Coronary artery (tissue), 2 donors: ENCODE measurements around the gene FAM180B.
"Not testable (repeated sequence)": the region's sequence is repeated elsewhere in the genome, so short reads cannot be mapped to it uniquely, and the experiment has no call there.

ENCODE experiments used
- DNase-seq: peaks from one replicate; pipeline ENCODE4 v3.0.0-alpha.2; 2017; ENCODE audit warnings: low spot score
- H3K27ac ChIP-seq, 2 donors: fragments of 200-600 bp; sonication (generic); one replicate each; pipeline ENCODE4 v1.5.1; 2016 to 2019
- H3K4me3 ChIP-seq: fragments of 200-600 bp; sonication (generic); 2 replicates; pipeline ENCODE4 v1.5.1; 2016; ENCODE audit warnings: mild to moderate bottlenecking, moderate library complexity
- TF ChIP-seq, protein P1 (sequence below): fragments of 200-600 bp; sonication (generic); IDR thresholded peaks from one replicate; pipeline ENCODE4 v1.5.1; 2019; ENCODE audit warnings: antibody characterized with exemption

FAM180B gene

DNA sequence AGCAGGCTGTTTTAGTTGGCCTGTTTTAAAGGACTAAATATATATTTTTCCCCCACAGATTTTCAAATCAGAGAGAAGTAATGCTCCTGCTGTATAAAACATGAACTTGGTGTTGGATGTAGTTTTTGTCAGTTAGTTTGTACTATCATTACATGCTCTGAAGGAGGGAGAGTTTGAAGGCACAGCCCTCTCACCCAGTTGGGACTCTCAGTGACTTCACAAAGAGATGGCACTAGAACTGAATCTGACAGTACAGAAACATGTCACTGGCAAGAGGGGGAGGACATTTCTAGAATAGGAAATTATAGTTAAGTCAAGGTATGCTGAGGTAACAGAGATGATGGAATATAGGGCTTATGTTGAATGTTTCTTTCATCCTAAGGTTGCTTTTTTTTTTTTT, 28.8 kb downstream of the FAM180B start:
- Histone ChIP-seq H3K4me3 (no peak overlapping the region), H3K27ac (no peak overlapping the region)
- TF ChIP-seq, protein P1, sequence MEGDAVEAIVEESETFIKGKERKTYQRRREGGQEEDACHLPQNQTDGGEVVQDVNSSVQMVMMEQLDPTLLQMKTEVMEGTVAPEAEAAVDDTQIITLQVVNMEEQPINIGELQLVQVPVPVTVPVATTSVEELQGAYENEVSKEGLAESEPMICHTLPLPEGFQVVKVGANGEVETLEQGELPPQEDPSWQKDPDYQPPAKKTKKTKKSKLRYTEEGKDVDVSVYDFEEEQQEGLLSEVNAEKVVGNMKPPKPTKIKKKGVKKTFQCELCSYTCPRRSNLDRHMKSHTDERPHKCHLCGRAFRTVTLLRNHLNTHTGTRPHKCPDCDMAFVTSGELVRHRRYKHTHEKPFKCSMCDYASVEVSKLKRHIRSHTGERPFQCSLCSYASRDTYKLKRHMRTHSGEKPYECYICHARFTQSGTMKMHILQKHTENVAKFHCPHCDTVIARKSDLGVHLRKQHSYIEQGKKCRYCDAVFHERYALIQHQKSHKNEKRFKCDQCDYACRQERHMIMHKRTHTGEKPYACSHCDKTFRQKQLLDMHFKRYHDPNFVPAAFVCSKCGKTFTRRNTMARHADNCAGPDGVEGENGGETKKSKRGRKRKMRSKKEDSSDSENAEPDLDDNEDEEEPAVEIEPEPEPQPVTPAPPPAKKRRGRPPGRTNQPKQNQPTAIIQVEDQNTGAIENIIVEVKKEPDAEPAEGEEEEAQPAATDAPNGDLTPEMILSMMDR = no peak
- no peak for DNase-seq

DNA sequence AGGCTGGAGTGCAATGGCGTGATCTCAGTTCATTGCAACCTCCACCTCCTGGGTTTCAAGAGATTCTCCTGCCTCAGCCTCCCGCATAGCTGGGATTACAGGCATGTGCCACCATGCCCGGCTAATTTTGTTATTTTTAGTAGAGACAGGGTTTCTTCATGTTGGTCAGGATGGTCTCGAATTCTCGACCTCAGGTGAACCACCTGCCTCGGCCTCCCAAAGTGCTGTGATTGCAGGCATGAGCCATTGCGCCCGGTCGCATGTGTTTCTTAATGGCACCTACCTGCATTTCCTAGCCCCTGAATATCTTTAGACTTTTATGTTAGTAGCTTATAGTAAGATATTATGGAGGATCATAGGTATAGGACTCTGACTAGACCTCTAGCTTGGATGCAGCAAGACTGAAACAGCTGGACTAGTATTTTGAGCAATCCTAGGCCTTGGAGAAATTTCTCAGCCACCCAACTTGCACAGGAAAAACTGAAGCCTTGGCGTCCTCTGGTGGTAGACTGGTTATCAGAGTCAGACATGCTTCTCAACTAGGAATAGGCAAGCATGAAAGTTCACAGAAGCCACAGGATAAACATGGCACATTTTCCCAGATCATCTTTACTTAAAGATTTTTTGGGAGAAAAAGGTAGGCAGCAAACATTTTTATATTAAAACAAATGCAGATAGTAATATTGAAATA, 30.4 kb downstream of the FAM180B start:
- Histone ChIP-seq H3K27ac (no peak overlapping the region), H3K4me3 (no peak overlapping the region)
- DNase-seq = no peak
- TF ChIP-seq, protein P1 = peak; percentile 35

DNA sequence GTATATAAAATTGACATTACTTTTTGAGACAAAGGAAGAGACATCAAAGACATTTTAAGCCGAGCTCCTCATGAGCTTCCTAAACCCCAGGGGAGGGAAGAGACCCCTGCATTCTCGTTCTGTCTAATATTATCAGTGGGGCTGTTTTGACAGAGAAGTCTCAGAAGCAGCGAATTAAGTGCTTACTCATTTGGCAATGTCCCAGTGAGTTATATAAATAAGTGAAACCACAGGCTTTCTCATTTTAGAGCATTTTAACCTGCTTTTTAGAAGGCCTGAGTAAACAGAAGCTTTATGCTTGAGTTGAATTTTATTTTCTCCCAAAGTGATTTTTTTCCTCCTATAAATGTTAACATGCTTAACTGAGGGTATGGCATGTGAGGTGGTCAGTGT, 30.9 kb downstream of the FAM180B start:
- DNase-seq = no peak
- Histone ChIP-seq H3K27ac (no peak overlapping the region), H3K4me3 (no peak overlapping the region)
- TF ChIP-seq, protein P1 = no peak

DNA sequence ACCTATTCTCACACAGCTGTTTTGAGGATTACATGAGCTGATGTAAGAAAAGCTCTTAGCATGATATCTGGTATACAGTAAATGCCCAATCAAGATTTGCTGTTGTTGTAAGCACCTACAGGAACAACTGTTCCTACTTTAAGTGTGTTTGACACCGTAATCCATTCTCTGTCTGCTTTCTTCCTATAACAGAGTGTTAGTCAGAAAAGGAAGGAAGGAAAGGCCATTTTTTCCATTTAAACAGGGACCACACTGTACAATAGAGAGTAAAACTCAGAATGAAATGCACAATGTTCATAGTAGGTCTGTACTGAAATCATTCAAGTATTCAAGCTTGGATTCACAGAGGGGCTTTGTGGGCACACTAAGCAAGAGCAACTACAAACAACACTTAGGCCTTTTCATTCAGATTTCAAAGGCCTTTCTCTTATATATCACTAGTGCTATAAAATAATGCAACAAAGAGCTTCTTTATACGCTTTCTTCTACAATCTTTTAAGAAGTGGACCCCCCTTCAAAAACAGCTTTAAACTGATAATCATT, 34.4 kb downstream of the FAM180B start:
- TF ChIP-seq, protein P1 = no peak
- no peak for DNase-seq
- H3K27ac ChIP-seq = no peak overlapping the region
- no peak overlapping the region for H3K4me3 ChIP-seq

DNA sequence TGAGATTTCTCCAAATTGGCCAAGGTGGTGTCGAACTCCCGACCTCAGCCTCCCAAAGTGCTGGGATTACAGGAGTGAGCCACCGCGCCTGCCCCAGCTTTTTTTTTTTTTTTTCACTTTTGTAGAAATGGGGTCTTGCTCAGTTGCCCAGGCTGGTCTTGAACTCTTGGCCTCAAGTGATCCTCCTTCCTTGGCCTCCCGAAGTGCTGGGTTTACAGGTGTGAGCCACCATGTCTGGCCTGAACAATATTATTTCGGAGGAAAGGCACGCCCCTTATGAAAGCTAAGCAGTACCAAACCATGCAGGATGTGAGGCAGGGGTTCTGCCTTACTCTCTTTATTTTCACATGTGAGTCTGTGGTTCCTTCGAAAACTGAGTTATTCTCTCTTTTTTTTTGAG, 39.8 kb downstream of the FAM180B start:
- Histone ChIP-seq H3K27ac (no peak overlapping the region), H3K4me3 (no peak overlapping the region)
- no peak for DNase-seq
- TF ChIP-seq, protein P1 = no peak

DNA sequence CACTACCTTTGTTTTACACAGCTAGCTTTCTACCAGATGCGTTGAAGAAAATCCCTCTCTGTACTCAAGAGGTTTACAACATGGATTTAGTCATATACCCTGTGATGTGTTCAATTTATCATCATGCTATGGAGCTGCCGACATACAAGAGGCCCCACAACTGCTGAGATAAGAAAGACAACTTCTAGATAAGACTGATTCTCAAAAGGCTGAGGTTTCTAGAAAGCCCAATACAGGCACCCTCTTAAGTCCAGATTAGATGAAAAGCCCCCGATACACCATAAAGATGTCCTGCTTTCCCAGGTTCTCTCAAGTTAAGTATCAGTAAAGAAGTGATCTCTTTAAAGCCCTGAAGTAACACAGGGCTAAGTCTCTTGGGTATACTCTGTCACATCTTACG, 41.5 kb downstream of the FAM180B start:
- TF ChIP-seq, protein P1 = no peak
- no peak overlapping the region for H3K27ac ChIP-seq
- no peak for DNase-seq
- no peak overlapping the region for H3K4me3 ChIP-seq

DNA sequence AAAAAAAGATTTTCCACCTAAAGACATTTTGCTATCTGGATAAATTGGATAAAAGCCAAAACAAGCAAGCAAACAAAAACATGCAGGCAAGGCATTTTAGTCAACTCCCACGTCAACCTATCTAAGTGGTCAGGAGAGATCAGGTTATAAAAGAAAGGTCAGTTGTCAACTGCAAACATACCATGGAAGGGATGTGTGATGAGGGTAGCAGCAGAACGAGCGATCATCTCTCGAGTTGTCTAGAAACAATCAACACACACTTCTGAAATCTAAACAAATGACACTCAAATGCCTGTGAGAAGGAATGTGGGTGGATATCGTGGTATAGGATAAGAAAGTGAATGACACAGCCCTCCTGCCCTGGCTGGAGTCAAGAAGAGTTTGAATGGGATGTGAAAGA, 45.0 kb downstream of the FAM180B start:
- TF ChIP-seq, protein P1 = no peak
- no peak overlapping the region for H3K27ac ChIP-seq
- no peak for DNase-seq
- H3K4me3 ChIP-seq = no peak overlapping the region

DNA sequence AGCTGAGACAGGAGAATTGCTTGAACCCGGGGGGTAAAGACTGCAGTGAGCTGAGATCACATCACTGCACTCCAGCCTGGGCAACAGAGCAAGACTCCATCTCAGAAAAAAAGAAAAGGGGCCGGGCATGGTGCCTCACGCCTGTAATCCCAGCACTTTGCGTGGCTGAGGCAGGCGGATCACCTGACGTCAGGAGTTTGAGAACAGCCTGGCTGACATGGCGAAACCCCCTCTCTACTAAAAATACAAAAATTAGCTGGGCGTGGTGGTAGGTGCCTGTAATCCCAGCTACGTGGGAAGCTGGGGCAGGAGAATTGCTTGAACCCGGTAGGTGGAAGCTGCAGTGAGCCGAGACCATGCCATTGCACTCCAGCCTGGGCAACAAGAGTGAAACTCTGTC, 49.9 kb downstream of the FAM180B start:
- H3K4me3 ChIP-seq, DNase-seq: not testable (repeated sequence)

More for the DNA sequence above, 49.9 kb downstream of the FAM180B start:
- H3K27ac ChIP-seq = not testable (repeated sequence)
